HL-60/S4 treated with phorbol 12-myristate 13-acetate at 8.2 ng/mL for 4 days and 3 days (cell line): ENCODE results near the gene LRCH4.
"Not testable (repeated sequence)": the region's sequence is repeated elsewhere in the genome, so short reads cannot be mapped to it uniquely, and the experiment has no call there.

ENCODE experiments used
- in situ Hi-C: fragments of 300-500 bp; cut with MboI; formaldehyde crosslinking; loops from 2 replicates; pipeline ENCODE4 v1.15.0; 2022; ENCODE audit warnings: low sequenced_read_pairs

LRCH4 gene

DNA sequence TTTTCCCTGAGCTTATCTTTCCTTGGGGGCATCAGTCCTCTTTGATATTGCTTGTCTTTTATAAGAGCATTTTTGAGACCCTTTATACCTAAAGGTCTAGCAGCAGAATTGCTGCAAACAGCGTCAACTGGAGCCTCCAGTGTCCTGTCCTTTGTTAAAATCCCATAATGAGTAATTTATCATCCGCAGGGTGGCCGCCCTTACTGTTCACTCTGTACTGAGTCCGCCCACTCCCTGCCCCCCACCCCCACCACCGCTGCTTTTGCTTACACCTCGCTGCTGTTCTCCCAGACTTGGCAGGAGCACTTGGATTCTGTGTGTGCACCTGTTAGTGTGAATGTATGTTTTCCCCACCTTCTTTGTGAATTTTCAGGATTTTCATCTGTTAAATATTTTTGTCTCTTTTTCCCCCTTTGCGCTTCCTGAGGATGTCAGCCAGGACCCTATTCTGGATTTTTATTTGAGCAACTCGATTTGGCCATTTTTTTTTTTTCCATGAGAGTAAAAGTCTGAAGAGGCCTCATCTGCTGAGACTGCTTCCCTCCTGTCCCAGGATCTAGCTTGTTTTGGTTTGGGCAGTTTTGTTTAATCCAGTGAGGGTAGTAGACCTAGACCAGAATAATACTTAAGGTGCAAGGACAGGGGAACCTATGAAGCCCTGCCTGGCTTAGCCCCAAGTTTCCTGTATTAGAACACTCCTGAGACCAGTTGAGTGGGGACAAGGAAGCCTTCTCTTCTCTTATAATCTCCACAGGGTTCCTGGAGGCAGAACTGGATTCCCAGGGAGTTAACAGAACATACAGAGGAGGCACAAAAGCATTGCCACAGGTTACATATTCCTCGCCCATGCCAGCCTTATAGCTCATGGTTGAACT, 38.8 kb downstream of the LRCH4 start:
- in situ Hi-C loops: no loop called here

DNA sequence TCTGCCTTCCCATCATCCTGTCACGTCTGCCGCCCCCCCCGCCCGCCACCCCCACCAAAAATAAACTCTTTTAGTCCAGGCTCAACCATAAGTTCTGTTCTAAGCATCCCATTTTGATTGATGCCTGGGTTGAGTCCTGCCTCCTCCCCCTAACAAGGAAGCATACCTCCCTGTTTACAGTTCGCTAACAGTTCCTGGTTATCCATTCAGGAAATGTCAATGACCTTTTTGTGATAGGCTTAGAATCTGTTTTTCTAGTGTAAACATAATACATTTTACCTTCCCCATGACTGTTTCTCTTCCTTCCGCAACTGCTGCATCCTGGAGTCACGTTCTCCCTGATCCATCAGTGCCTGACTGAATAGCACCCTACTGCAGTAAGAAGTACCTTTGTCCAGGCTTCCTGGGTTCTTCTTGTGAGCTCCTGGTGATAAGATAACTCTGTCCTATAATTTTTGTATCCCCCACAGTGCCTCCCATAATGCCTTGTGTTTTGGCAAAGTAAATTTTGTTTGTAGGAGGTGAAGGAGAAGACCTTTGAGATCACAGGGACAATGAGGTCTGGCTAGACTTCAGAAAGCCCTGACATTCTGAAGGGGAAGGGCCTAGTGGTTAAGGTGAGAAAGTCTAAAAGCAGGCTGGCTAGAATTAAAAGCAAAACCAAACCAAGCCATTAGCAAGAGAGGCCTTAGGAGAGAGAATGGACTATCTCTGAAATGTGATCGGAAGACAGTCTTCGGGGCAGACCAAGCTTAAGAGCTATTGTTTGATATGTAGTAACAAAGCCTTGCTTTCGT, 39.6 kb downstream of the LRCH4 start:
- in situ Hi-C loops: no loop called here

DNA sequence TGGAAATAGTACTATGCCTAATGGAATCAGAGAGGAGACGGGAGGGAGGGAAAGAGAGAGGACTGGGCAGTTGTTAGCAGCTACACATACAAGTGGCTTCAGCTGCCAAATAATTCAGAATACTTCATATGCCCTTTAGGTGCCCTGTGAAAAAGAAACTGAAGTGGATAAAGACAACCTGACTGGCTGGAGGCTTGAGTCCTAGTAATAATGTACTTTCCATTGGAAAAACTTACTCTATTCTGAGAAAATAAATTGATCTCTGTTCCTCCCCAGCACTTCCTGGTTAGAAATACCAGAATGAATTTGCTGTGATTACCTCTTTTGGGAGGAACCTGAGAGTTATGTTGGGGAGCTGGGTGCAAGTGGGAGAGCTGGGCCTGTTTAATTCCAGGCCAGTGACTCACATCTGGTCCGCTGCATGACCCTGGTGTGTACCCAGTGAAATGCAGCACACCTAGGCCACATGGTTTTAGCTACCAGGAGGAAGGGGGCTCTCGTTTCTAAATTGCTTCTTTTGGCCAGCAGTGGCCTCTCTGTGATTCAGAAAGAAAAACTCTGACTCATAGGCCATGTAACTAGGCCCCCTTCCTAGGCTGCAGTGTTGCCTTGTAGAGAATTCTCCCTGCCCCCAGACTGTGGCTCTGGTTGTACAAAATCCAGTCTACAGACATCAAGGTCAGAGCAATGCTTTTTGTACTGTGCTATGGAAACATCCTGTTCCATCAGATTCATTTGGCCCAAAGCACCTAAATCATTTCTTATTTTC, 40.4 kb downstream of the LRCH4 start:
- in situ Hi-C loops: no loop called here

DNA sequence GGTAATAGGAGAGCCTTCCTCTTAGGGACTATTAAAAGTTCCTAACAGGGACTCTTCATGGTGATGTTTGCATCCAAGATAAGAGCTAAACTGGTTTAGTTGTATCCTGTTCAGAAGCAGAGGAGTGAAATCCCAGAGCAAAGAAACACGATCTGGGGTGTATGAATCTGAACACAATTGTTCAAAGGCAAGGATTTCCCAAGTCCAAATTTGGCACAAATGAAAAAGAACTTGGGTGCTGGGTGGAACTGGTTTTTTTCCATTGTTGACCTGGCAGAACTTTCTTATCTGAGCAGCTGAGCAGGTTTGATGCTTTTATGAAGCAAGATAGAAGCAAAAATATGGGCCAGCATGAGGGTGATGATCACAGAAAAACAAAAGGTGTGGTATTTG, 41.0 kb downstream of the LRCH4 start:
- in situ Hi-C loops: no loop called here

GRCh38 chr7:100544386-100544785, 41.5 kb downstream of the LRCH4 start:
- in situ Hi-C loops: no loop called here

DNA sequence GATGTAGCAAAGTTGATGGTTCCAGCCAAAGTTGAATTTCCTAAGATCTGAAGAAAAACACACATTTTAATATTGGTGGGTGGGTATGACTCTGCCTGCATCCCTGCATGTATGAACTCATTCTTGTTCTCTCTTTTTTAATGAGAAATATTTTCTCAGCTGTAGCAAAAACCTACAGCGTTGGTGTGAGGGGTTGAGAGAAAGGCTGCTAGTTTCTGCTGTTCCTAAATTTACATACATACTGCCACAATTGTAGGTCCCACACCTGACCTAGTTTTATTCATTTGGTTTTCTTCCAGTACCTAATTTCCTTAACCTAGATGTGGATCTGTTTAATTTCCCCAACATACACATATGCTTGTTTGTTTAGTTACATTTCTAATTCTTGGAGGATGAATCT, 42.3 kb downstream of the LRCH4 start:
- in situ Hi-C loops: no loop called here

GRCh38 chr7:100541309-100541708, 44.6 kb downstream of the LRCH4 start:
- in situ Hi-C loops: not testable (repeated sequence)

DNA sequence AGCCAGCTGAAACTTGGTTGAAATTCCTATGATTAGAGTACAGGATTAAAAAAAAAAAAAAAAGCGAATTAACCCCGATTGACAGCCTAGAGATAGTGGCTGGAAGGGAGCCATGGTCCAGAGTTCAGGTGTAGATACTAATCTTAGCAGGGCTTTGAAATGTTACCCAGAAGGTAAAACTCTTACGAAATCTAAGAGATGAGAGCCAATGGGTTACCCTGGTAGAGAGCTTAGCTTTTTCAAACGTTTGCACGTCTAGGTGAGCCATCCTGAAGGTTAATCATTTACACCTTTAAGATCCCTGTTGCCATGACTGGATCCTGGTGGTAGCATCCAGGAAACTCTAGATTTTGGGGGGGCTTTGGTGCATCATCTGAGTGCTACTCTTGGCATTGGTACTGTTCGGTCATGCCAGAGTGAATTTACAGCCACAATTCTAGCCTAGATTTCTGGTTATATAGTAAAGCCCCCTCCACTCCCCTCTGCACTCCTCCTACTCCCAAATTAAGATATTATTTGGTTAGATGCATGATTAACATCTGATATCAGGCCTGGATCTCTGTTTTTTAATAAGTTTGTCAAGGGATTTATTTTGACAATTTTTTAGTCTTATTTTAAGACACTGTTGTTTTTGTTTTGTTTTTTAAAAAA, 45.7 kb downstream of the LRCH4 start:
- in situ Hi-C loops: no loop called here

- in situ Hi-C loops: no loop called here
Measured at GRCh38 chr7:100539436-100540006, 46.4 kb downstream of the LRCH4 start.

- in situ Hi-C loops: no loop called here
Measured at GRCh38 chr7:100538654-100539435, 47.1 kb downstream of the LRCH4 start, which contains the start of gene AGFG2. Gene AGFG2, plus strand, starts transcription at chr7:100539203. Its CDS starts 144 bp downstream, at chr7:100539347.

- in situ Hi-C loops: no loop called here
Measured at GRCh38 chr7:100538348-100538653, 47.6 kb downstream of the LRCH4 start.

DNA sequence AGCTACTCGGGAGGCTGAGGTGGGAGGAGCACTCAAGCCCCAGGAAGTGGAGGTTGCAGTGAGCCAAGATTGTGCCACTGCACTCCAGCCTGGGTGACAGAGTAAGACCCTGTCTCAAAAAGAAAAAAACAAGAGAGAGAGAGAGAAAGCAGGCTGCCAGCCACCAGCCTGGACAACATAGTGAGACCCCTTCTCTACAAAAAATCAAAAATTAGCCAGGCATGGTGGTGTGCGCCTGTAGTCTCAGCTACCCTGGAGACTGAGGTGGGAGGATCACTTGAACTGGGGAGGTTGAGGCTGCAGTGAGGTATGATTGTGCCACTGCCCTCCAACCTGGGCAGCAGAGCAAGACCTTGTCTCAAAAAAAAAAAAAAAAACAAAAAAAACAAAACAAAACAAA, 49.2 kb downstream of the LRCH4 start:
- in situ Hi-C loops: not testable (repeated sequence)

DNA sequence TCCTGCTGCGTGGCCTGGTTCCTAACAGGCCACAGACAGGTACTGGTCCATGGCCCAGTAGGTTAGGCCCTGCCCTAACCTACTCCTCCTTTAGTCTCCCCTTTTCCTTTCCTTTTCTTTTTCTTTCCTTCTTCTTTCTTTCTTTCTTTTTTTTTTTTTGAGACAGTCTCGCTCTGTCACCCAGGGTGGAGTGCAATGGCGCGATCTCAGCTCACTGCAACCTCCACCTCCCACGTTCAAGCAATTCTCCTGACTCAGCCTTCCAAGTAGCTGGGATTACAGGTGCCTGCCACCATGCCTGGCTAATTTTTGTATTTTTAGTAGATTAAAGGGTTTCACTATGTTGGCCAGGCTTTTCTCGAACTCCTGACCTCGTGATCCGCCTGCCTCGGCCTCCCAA, 49.9 kb downstream of the LRCH4 start:
- in situ Hi-C loops: not testable (repeated sequence)

- in situ Hi-C loops: no loop called here
Measured at GRCh38 chr7:100532165-100533022, 53.5 kb downstream of the LRCH4 start.

- in situ Hi-C loops: not testable (repeated sequence)
Measured at GRCh38 chr7:100528108-100528866, 57.6 kb downstream of the LRCH4 start.
